Common myeloid progenitor, CD34-positive (primary cell): Measurements from ENCODE around the gene ARHGAP19.
"Not testable (repeated sequence)": the region's sequence is repeated elsewhere in the genome, so short reads cannot be mapped to it uniquely, and the experiment has no call there.

Experiments
- CTCF ChIA-PET: fragments of 350-600 bp; sonication (Branson Sonifier 250); formaldehyde crosslinking; loops from one replicate; lab custom pipeline; 2021; ENCODE audit warnings: antibody characterized with exemption; lab: Charles Lee
- POLR2A ChIA-PET: fragments of 350-600 bp; sonication (Branson Sonifier 250); formaldehyde crosslinking; loops from one replicate; lab custom pipeline; 2021; ENCODE audit warnings: antibody characterized with exemption; lab: Charles Lee
- DNase-seq, 3 donors: peaks; one replicate each; pipeline versions ENCODE4 v3.0.0 to v3.0.0-alpha.2; 2013
- H3K27ac ChIP-seq, 2 experiments: 1 replicate in 1 of 2; 2 replicates in 1 of 2; pipeline ENCODE4 v1.7.0; 2013; ENCODE audit warnings: inconsistent platforms in 2 of 2, low read length in 2 of 2, mild to moderate bottlenecking in 2 of 2, low read depth in 1 of 2, moderate library complexity in 1 of 2; ENCODE audit not compliant: severe bottlenecking in 2 of 2, insufficient read depth in 1 of 2, poor library complexity in 1 of 2
- H3K27me3 ChIP-seq, 5 experiments: replicated peaks in 2 of 5; 1 replicate in 3 of 5; 2 replicates in 2 of 5; pipeline versions ENCODE4 v1.6.1 to v1.7.0; 2013; ENCODE audit warnings: low read length in 4 of 5, mild to moderate bottlenecking in 2 of 5, moderate library complexity in 2 of 5, inconsistent platforms in 1 of 5; ENCODE audit not compliant: insufficient read depth in 5 of 5, control insufficient read depth in 4 of 5
- H3K36me3 ChIP-seq, 4 experiments: 1 replicate in 2 of 4; 2 replicates in 2 of 4; pipeline versions ENCODE4 v1.6.1 to v1.7.0; 2013; ENCODE audit warnings: low read length in 3 of 4, control low read depth in 1 of 4, mild to moderate bottlenecking in 1 of 4; ENCODE audit not compliant: control insufficient read depth in 4 of 4, insufficient read depth in 4 of 4
- H3K4me1 ChIP-seq, 4 experiments: 1 replicate in 3 of 4; 2 replicates in 1 of 4; pipeline versions ENCODE4 v1.6.1 to v1.7.1; 2013; ENCODE audit warnings: low read length in 3 of 4, mild to moderate bottlenecking in 3 of 4, control low read depth in 1 of 4, inconsistent platforms in 1 of 4, moderate library complexity in 1 of 4; ENCODE audit not compliant: control insufficient read depth in 4 of 4, insufficient read depth in 4 of 4; ENCODE audit errors: control extremely low read depth in 1 of 4
- H3K4me3 ChIP-seq, 7 experiments: 1 replicate in 4 of 7; 2 replicates in 3 of 7; pipeline versions ENCODE4 v1.5.1 to v1.7.0; 2013; ENCODE audit warnings: mild to moderate bottlenecking in 7 of 7, low read length in 6 of 7, moderate library complexity in 6 of 7, inconsistent platforms in 2 of 7, low read depth in 2 of 7, control low read depth in 1 of 7; ENCODE audit not compliant: insufficient read depth in 4 of 7, control insufficient read depth in 1 of 7; ENCODE audit errors: extremely low read depth in 1 of 7
- H3K9me3 ChIP-seq, 5 experiments: 1 replicate in 4 of 5; 2 replicates in 1 of 5; pipeline versions ENCODE4 v1.6.1 to v1.7.1; 2013; ENCODE audit warnings: low read length in 4 of 5, mild to moderate bottlenecking in 2 of 5, inconsistent platforms in 1 of 5, low read depth in 1 of 5, moderate library complexity in 1 of 5; ENCODE audit not compliant: control insufficient read depth in 4 of 5, insufficient read depth in 2 of 5; ENCODE audit errors: control extremely low read depth in 1 of 5
- WGBS: methylation state at CpG from one replicate; pipeline ENCODE4 v1.1.5; 2013; ENCODE audit not compliant: insufficient coverage; 5-methylcytosine and 5-hydroxymethylcytosine counted together

ARHGAP19 gene

GRCh38 chr10:97300980-97301379, 8.5 kb upstream of the ARHGAP19 start:
- no peak overlapping the region for H3K4me3 ChIP-seq
- H3K36me3 ChIP-seq = no peaks in the 10 kb centered on the region
- H3K4me1 ChIP-seq = no peaks in the 10 kb centered on the region
- no peaks in the 10 kb centered on the region for H3K27me3 ChIP-seq
- no CpG with 5 or more reads among the region's 3 CpGs for WGBS
- ChIA-PET POLR2A (no interaction called here), CTCF (no interaction called here)
- H3K27ac ChIP-seq = no peak overlapping the region
- no peaks in the 10 kb centered on the region for H3K9me3 ChIP-seq
- no peak for DNase-seq

GRCh38 chr10:97298223-97298571, 5.8 kb upstream of the ARHGAP19 start:
- ChIA-PET CTCF (no interaction called here), POLR2A (no interaction called here)
- Histone ChIP-seq H3K27me3 (no peaks in the 10 kb centered on the region), H3K4me3 (no peak overlapping the region), H3K9me3 (no peaks in the 10 kb centered on the region), H3K27ac (no peak overlapping the region), H3K4me1 (no peaks in the 10 kb centered on the region), H3K36me3 (no peaks in the 10 kb centered on the region)
- no peak for DNase-seq
- WGBS = no CpG with 5 or more reads among the region's 3 CpGs

GRCh38 chr10:97297556-97298222, 5.3 kb upstream of the ARHGAP19 start:
- ChIA-PET CTCF (no interaction called here), POLR2A (no interaction called here)
- no peaks in the 10 kb centered on the region for H3K27me3 ChIP-seq
- peak in 1 of 3 donors; percentile 38 for DNase-seq
- H3K36me3 ChIP-seq = no peaks in the 10 kb centered on the region
- no peaks in the 10 kb centered on the region for H3K4me1 ChIP-seq
- no peaks in the 10 kb centered on the region for H3K9me3 ChIP-seq
- H3K27ac ChIP-seq = no peak overlapping the region
- 95% methylated on average over 8 of the region's 8 CpGs for WGBS
- no peak overlapping the region for H3K4me3 ChIP-seq

GRCh38 chr10:97292862-97293198, 393 bp upstream of the ARHGAP19 start:
- no peak for DNase-seq
- Histone ChIP-seq H3K36me3 (no peaks in the 10 kb centered on the region), H3K9me3 (no peaks in the 10 kb centered on the region), H3K27me3 (no peaks in the 10 kb centered on the region), H3K4me3 (peak overlapping the region in 4 of 7 experiments; percentile 93 to 99 (median 95)), H3K4me1 (peaks cover 5 to 9% (median 7%) of the 10 kb centered on the region in 4 experiments), H3K27ac (no peak overlapping the region)
- ChIA-PET CTCF (interaction anchor here (1.4 to 1.5 kb wide), 2 partner anchors 18 to 27 kb away, joined by 3 to 7 read pairs; partner anchors contain the start of gene FRAT1), POLR2A (no interaction called here)
- 0% methylated on average over 1 of the region's 3 CpGs for WGBS

GRCh38 chr10:97291357-97292096, 910 bp downstream of the ARHGAP19 start:
- Histone ChIP-seq H3K4me3 (peak overlapping the region; percentile 55 to 99 (median 93)), H3K4me1 (peaks cover 5 to 9% (median 7%) of the 10 kb centered on the region in 4 experiments), H3K27me3 (no peaks in the 10 kb centered on the region), H3K9me3 (no peaks in the 10 kb centered on the region), H3K27ac (peak overlapping the region; percentile 58 to 89), H3K36me3 (peaks cover 0 to 8% (median 6%) of the 10 kb centered on the region in 4 experiments)
- ChIA-PET CTCF (interaction anchor here (0.7 to 1.5 kb wide), 4 partner anchors 12 to 40 kb away, joined by 3 to 7 read pairs (median 4); partner anchors contain the start of gene FRAT1), POLR2A (interaction anchor here (0.6 to 1.0 kb wide), 2 partner anchors 42 to 285 kb away, joined by 3 to 5 read pairs; partner anchors contain the start of gene FRAT2)
- WGBS = 70% methylated on average over 24 of the region's 25 CpGs
- DNase-seq = no peak

GRCh38 chr10:97290576-97291356, 1.7 kb downstream of the ARHGAP19 start:
- H3K9me3 ChIP-seq, POLR2A ChIA-PET, DNase-seq, H3K4me1 ChIP-seq, H3K27me3 ChIP-seq, H3K27ac ChIP-seq, CTCF ChIA-PET: not testable (repeated sequence)
- Histone ChIP-seq H3K36me3 (peaks cover 0 to 10% (median 7%) of the 10 kb centered on the region in 4 experiments), H3K4me3 (peak overlapping the region in 1 of 7 experiments; percentile 94)
- WGBS = 98% methylated on average over 14 of the region's 17 CpGs
